CD4-positive, alpha-beta T cell treated with Interferon gamma for 1 hour (primary cell): Measurements from ENCODE around the gene GRAP.
A peak's percentile ranks its signal among the peaks of the same experiment; 100 is the strongest.
"Not testable (repeated sequence)": the region's sequence is repeated elsewhere in the genome, so short reads cannot be mapped to it uniquely, and the experiment has no call there.

Experiments used
- DNase-seq: peaks from one replicate; pipeline ENCODE4 v3.0.0-alpha.2; 2020

Gene GRAP

DNA sequence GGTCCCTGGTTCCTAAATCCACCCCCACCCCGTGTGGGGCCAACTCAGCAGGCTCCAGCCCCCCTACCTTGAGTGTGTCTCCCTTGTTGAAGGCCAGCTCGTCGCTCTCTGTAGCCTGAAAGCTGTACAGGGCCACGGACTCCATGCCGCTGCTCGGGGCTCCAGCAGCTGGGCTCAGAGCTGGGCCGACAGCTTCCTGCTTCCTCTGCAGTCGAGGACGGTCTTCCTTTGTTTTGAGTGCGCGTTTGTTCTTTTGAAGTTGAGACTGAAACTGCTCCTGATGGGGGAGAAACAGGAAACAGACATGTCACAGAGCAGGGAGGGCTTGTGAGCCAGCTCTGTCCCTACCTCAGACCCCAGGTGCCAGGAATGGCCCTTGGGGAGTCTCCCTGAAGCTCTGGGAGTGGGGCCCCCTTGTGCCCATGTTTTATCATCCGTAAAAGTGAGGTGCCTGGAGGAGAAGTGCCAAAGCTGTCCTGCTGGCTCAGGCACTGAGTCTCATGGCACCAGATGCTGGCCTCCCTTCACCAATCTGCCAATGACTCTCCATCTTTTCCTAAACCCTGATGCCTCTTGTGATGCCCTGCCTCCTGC lies at the start of gene GRAP:
Gene GRAP, minus strand, starts transcription at position 176 of the 594 bp plus-strand sequence. Its CDS starts 31 bp downstream, at position 145.
- not testable (repeated sequence) for DNase-seq

DNA sequence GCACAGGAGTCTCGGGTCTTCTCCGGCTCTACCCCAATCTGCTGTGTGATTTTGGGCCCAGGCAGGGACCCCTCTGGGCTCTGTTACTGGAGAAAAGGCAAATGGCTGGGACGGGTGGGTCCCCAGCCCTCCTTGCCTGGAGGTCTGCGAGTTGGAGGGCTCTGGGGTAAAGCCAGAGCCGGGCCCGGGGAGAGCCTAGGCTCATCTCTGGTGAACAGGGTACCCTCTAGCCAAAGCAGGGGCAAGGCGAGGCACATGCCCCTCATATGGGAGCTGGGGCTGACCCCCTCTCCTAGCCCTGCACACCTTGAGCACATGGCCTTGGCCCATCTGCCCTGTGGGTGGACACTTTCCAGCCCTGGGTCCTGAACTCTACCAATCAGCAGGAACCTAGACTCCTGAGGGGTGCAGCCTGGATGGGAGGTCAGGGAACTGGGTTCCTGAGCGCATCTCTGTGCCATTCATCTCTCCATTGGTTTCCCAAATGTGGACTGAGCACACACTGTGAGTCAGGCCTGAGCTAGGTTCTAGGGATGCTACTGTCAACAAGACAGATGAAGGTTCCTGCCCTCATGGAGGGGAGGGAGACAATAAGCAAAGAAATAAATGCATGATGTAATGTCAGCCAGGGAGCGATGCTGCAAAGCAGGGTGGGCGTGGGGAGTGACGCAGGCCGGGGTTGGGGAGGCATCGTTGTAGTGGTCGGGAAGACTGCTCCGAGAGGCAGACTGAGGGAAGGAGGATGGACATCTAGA lies 47.1 kb upstream of the GRAP start:
- not testable (repeated sequence) for DNase-seq

DNA sequence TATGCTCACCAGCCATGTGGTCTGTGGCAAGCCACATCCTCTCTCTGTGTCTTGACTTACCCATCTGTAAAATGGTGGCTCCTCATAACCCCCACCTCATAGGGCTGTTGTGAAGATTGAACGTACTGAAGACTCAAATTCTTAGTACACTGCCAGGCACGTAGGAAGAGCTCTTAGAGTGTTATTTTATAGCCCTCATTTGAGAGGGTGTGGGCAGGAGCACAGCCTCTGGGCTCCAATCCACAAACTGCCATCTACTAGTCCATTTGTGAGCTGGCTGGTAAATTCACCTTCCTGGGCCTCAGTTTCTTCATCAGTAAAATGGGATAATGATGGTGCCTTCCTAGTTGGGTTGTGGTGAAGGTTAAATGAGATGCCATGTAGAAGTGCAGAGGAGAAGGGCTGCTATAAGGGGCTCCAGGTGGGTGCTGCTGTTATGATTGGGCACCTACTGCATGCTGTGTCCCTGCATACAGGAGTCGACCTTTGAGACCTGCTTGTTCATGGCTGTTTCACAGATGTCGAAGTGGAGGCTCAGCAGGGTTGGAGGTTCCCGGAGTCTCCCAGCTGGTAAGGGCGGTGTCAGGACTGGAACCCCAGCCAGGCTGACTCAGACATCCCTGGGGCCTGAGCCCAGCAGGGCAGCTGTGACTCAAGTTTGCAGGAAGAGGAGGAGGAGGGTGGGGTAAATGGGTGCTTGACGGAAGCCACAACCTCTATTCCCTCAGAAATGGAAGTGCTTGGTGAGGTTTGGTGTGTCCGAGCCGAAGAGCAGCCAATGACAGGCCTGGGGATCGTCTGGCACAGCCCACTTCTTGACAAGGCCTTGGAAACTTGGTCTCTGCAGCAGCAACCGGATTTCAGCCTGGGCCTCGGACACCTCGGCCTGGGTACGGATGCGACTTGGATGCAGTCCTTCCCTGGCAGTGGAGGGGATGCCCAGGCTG lies 46.3 kb upstream of the GRAP start:
- DNase-seq, result not testable (repeated sequence)

DNA sequence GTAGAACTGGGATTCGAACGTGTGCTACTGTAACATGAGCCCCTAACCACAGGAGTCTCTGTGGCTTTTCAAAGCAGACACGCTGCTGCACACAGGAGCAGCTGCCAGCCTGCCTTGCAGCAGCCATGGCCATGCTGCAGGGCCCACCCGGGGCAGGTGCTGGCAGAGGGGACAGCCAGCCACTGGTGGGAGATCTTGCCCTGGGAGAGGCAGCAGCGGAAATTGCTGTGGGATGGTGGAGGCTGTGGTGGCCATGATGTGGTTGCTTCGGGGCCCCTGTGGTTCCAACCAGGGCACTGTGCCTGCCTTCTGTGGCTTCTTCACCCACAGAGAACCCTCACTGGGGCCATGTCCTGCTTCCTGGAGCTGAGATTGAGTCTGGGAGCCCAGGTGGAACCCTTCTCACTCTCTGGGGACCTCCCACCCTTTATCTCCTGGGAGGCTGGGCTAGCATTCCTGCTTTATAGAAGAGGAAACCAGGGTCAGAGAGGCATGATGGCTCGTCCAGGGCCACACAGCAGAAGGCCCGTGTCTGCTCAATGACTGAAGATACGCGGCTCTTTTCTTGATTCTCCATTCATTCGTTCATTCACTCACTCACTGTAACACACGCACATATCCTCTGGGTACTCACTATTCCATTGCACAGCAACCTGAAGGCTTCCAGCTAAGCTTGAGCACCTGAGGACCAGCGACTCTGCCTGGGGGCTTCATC lies 43.5 kb upstream of the GRAP start:
- DNase-seq, result not testable (repeated sequence)

DNA sequence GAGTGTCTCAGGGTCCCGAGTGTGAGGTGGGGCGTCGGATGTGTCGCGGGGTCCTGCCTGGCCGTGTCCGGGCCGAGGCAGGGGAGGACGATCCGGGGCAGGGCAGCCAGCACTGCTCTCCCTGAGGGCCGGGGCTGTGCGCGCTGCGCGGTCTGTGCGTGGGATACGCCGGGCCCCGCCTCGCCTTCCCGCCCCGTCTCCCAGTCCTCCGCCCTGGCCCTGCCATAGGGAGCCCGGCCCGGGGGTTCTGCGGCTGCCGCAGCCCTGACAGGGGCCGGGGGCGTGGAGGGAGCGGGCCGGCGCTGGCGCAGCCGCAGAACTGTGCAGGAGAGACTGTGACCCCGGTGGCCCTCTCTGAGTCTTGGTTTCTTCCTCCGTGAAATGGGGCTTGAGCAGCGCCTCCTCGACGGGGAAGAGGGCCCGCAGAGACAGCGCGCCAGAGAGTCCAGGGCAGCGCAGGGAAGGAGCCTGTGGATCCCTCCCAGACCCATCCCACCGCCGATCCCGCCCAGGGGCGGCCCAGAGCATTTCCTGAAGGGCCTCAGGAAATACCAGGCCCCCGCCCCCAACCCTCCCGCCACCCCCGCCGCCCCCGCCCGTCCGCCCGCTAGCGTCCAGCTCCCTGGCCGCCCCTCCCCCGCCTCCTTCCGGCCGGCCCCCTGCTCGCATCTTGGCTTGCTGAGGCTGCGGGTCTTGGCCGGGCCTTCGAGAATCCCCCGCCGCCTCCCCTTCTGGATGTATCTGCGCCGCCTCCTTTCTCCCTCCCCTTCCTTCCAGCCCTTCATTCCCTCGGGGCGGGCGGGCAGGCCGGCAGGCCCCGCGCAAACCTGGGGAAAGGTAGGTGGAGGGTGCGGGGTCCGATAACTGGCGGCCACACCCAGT lies 42.3 kb upstream of the GRAP start:
- not testable (repeated sequence) for DNase-seq

DNA sequence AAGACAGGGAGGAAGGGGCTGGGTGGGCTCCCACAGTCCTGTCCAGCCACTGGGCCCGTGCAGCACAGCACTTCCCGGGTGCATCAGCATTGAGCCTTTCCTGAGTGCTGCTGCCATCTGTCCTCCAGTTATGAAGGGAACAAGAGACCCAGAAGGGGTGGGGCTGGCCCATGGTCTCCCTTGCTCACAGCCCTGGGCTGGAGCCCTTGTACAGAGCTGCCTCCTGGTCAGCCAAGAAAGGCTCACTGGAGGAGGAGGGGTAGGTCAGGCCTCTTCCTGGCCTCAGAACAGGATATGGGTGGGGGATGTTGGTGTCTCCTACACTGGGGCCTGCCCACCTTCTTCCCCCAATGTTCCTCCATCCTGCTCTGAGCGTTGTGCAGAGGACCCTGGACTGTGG lies 30.6 kb upstream of the GRAP start:
- DNase-seq, result not testable (repeated sequence)

DNA sequence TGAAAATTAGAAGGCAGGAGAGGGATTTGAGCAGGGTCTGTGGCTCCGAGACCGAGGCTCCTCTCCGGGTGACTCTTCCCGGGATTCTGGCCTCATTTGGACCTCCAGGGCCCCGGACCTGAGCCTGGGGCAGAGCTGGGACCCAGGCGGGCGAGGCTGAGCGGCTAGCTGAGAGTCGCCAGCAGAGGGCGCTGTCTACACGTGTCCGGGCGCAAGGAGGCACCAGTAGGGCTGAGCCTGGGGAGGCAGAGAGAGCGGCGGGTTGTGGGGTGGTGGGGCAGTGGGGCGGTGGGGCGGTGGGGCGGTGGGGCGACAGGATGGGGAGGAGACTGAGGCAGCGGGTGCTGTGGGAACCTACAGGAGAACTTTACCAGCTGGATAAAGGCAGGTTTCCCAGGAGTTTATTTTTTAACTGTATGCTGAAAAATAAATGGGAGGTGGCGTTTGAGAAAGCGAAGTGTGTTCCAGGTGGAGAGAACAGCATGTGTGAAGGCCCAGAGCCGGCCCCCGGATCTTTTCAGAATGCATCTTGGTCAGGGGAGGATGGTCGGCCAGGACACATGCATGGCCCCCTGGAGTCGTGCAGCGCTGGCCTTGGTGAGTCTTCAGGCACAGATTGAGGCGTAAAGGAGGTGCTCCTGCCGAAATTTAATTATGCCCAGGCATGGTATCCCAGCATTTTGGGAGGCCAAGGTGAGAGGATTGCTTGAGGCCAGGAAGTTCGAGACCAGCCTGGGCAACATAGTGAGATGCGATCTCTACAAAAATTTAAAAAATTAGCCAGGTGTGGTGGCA lies 29.8 kb upstream of the GRAP start:
- DNase-seq, result not testable (repeated sequence)

DNA sequence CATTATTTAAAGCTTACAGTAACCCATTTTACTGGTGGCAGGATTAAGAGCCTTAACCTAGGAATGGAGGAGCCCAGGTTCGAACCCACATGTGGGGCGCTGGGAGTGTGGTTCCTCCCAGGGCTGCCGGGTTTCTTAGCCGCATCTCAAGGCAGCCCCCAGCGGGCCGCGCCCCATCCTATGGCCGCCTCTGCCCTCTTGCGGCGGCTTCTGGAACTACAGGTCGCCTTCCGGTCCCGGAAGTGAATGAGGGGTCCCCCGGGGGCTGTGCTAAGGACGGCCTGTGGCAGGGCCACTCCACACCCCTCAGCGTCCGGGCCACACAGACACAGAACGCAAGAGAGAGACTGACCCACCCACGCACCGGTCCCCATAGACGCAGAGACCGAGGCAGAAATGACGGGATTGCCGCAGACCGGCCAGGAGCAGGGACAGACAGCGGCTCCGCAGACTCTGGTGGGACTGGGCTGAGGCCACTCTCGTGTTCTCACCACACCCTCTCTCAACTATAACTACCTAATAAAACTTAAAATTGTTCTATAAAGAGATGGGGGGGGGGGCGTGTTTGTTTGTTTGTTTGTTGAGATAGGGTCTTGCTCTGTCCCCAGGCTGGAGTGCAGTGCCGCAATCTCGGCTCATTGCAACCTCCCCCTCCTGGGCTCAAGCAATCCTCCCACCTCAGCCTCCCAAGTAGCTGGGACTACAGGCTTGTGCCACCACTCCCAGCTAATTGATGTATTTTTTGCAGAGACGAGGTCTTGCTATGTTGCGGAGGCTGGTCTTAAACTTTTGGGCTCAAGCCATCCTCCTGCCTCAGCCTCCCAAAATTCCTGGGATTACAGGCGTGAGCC lies 23.8 kb upstream of the GRAP start:
- not testable (repeated sequence) for DNase-seq

DNA sequence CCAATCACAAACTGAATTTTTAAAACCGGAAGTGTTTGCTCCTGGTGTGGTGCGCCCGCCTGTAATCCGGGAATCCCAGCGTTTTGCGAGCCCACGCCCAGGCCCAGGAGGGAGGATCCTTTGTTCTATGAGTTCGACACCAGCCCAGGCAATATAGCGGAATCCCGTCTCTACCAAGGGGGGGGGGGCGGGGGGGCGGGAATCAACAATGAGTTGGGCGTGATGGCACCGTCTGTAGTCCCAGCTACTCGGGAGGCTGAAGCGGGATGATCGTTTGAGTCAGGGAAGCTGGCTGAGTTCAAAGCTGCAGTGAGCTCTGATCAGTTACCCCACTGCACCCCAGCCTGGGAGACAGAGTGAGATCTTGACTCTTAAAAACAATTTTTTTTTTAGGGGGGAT lies 17.6 kb upstream of the GRAP start:
- DNase-seq, result not testable (repeated sequence)

DNA sequence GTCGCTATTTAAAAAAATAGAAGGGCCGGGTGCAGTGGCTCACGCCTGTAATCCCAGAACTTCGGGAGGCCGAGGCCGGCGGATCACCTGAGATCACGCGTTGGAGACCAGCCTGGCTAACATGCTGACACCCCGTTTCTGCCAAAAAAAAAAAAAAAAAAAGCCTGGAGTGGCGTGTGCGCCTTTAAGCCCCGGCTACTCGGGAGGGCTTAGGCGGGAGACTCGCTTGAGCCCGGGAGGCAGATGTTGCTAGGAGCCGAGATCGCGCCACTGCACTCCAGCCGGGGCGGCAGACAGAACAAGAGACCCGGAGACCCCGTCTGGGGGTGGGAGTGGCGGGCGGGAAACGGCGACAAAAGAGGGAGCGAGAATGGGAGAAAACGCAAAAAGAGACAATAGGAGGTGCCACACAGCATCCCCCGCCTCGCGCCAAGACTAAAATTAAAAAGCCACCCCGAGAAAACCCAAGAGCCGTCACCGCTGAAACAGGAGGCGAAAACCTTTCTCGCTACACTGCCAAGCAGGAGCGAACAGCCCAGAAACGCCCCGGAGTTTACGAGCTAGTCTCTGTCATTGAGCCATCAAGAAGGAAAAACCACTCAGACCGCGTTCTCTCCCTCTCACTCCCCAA lies 16.7 kb upstream of the GRAP start:
- DNase-seq, result peak; percentile 88

DNA sequence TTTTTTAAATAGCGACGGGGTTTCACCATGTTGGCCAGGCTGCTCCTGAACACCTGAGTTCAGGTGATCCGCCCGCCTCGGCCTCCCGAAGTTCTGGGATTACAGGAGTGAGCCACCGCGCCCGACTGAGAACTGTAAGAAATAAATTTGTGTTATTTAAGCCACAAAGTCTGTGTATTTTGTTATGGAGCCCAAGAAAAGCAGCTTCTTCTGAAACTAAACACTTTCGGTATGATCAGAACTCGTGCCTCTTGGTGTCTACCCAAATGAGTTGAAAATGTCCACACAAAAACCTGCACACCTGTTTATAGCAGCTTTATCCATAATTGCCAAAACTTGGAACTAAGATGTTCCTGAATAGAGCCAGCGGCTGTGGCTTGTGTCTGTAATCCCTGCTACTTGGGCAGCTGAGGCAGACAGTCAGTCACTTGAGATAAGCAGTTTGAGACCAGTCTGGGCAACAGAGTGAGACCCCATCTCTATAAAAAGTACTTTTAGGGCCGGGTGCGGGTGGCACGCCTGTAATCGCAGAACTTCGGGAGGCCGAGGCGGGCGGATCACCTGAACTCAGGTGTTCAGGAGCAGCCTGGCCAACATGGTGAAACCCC lies 16.1 kb upstream of the GRAP start:
- not testable (repeated sequence) for DNase-seq

DNA sequence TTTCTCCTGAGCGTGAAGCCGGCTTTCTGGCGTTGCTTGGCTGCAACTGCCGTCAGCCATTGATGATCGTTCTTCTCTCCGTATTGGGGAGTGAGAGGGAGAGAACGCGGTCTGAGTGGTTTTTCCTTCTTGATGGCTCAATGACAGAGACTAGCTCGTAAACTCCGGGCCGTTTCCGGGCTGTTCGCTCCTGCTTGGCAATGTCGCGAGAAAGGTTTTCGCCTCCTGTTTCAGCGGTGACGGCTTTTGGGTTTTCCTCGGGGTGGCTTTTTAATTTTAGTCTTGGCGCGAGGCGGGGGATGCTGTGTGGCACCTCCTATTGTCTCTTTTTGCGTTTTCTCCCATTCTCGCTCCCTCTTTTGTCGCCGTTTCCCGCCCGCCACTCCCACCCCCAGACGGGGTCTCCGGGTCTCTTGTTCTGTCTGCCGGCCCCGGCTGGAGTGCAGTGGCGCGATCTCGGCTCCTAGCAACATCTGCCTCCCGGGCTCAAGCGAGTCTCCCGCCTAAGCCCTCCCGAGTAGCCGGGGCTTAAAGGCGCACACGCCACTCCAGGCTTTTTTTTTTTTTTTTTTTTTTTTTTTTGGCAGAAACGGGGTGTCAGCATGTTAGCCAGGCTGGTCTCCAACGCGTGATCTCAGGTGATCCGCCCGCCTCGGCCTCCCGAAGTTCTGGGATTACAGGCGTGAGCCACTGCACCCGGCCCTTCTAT lies 15.4 kb upstream of the GRAP start:
- peak; percentile 85 for DNase-seq

DNA sequence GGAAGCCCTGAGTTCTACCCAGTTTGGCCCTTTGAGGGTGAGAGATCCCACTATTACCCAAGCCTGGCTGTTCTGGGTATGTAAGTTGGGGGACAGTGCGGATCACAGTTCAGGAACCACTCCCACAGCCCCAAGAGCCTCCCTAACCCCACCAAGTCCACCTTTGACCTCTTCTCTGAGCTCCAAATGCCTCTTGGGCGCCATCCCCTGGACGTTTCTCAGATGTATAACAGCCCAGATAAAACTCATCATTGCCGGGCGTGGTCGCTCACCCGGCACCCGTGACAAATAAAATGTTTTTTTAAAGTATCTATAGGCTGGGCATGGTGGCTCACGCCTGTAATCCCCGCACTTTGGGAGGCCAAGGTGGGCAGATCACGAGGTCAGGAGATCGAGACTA lies 8.7 kb upstream of the GRAP start:
- DNase-seq, result not testable (repeated sequence)

DNA sequence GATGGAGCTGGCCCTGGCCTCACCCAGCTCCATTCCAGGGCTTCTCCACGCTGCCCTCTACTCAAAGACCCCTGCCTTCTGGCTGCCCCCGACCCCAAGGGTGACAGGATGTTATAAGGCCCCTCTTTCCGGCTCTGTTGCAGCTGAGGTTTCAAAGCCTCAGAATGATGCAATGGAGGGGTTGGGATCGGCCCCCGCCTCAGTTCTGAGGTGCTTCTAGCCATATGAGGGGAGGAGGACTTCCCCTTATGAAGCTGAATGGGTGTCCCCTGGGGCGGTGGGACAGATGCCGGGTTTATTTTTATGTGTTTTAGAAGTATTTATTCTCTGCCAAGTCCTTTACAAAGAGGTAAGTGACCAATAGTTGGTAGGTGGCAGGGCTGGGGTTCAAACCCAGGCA lies 2.1 kb upstream of the GRAP start:
- DNase-seq, result not testable (repeated sequence)

DNA sequence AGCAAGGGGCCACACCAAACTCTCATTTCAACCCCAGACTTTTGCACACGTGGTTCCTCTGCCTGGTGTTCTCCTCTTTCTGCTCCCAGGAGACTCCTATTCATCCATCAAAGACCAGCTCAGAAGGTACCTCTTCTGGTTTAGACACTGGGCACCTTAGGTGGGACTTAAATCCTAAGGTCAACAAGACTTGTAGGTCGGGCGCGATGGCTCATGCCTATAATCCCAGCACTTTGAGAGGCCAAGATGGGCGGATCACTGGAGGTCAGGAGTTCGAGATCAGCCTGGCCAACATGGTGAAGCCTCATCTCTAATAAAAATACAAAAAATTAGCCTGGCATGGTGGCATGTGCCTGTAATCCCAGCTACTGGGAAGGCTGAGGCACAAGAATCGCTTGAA lies 753 bp upstream of the GRAP start:
- not testable (repeated sequence) for DNase-seq

DNA sequence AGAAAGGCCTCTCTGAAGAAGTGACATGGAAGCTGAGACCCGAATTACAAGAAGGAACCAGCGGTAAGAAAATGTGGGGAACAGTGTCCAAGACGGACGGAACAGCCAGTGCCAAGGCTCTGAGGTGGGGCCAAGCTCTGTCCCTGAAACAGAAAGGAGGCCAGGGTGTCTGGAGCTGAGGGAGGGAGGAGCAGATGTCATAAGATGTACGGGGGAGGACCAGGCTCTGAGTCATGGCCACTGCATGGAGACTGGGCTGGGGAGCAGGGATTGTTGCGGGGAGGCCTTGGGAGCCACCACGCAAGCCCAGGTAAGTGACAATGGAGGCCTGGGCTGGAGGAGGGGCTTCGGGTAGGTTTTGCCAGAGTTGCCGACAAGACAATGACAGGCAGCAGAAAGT lies 2.1 kb downstream of the GRAP start:
- DNase-seq, result not testable (repeated sequence)

DNA sequence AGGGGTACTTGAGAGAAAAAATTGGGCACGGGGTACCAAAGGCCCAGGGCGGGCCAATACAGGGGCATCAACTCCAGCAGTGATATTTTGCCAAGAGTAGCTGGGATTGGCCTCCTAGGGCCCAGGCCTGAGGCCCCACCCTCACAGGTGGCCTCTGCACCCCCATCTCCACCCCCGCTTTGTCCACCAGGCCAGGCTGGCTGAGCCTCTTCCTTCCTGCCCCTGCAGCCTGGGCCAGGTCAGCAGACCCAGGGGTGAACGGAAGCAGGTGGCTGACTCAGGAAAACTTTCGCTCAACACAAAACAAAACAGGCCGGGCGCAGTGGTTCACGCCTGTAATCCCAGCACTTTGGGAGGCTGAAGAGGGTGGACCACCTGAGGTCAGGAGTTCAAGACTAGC lies 3.7 kb downstream of the GRAP start:
- not testable (repeated sequence) for DNase-seq

DNA sequence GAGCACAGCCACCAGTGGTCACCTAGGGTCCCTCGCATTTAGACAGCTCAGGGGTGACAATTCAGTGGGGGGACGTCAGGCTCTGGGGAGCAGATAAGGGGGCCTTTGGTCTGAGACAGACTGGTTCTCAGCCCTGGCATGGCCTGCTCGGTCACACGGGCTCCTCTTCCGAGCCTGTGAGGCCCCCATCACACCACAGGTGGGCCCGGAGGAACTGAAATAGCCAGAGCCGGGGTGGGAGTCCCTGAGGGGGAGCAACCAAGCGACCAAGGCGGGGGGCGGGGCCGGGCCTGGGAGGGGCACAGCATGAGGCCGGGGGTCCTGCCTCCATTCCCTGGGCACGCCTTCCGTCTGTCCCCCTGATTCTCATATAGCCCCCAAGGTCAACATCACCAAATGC lies 4.4 kb downstream of the GRAP start:
- not testable (repeated sequence) for DNase-seq
